ENCODE data around the gene TPSD1. TPM values are rescaled to one million over a fixed set of nuclear protein-coding genes. Genes with fewer than 3 reads are reported as not detected.

The TPSD1 gene
- total and polyA plus RNA-seq, 10 of the 15 experiments (the other 5 are each of a cell fraction or from before 2014, with no cell fraction given), result not detected

DNA sequence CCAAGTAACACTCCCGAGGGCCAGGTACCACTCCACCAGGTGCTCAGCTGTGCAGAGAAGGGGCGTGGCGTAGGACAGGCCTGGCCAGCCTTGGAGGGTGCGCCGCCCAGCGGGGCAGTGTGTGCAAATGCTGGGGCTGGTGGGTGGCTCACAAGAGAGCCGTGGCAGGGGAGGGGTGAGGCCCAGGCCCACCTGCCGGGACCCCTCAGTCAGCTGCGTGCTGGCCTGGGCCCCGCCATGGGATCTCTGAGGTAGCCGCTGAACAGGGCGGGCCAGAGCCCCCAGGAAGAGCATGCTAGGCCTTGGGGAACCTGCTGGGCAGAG lies 39.6 kb upstream of the TPSD1 start:
- POLR2A ChIA-PET, result no interaction called here
- CTCF ChIA-PET, result no interaction called here
- no peak for TF ChIP-seq SREBF2 (IDR thresholded peaks at IDR 0.05; ENCODE audit: low read length)
- no peak for TF ChIP-seq CHD1 (IDR thresholded peaks at IDR 0.05; ENCODE audit: low read depth, low read length)
- no peak for TF ChIP-seq RELA (IDR thresholded peaks at IDR 0.05; ENCODE audit: borderline replicate concordance, partially characterized antibody)
- no peak for TF ChIP-seq HDAC2 (IDR thresholded peaks at IDR 0.05)
- intact Hi-C loops (cut with micrococcal nuclease; ENCODE audit: unreplicated experiment), result no loop called here
- Histone ChIP-seq H3K79me2 (ENCODE audit: control insufficient read depth, insufficient read depth, low read length) (no peaks in the 10 kb centered on the region), H3K27me3 (replicated peaks in 1 of 2; ENCODE audit: control insufficient read depth in 2 of 2, insufficient read depth in 2 of 2, low read length in 1 of 2) (no peaks in the 10 kb centered on the region; a peak in 1 of 4 replicates), H4K20me1 (ENCODE audit: control insufficient read depth, insufficient read depth) (no peaks in the 10 kb centered on the region), H3K9me3 (replicated peaks; ENCODE audit: control insufficient read depth, insufficient read depth, low read length) (no peaks in the 10 kb centered on the region), H3K36me3 (ENCODE audit: control insufficient read depth in 2 of 2, insufficient read depth in 2 of 2, low read length in 1 of 2) (no peaks in the 10 kb centered on the region), H3K4me3 (no peak overlapping the region), H2AFZ (ENCODE audit: control insufficient read depth, low read depth, low read length) (no peak overlapping the region), H3K9ac (ENCODE audit: control insufficient read depth, insufficient read depth, low read length) (no peak overlapping the region), H3K4me1 (ENCODE audit: control insufficient read depth, insufficient read depth, low read length) (no peaks in the 10 kb centered on the region), H3K27ac (ENCODE audit: control insufficient read depth, insufficient read depth) (no peak overlapping the region), H3K4me2 (ENCODE audit: control insufficient read depth, insufficient read depth) (no peak overlapping the region)
- ATAC-seq (no peak), FAIRE-seq (no peak), DNase-seq (ENCODE audit: low read depth, low spot score) (no peak)
- SMC1A ChIA-PET (ENCODE audit: uncharacterized antibody, unreplicated experiment), result no interaction called here
- BruUV-seq (replicated peaks), result no TSS peak
- RAD21 ChIA-PET (ENCODE audit: unreplicated experiment), result interaction anchor here (0.6 kb wide), 1 partner anchor 257 kb away, joined by 4 read pairs; no protein-coding TSS in a partner anchor
- 64% methylated on average over 11 of the region's 12 CpGs for WGBS (ENCODE audit: insufficient coverage, insufficient replicate concordance, low lambda C conversion rate, missing lambda C conversion rate)
- in situ Hi-C loops (cut with MboI), result no loop called here

DNA sequence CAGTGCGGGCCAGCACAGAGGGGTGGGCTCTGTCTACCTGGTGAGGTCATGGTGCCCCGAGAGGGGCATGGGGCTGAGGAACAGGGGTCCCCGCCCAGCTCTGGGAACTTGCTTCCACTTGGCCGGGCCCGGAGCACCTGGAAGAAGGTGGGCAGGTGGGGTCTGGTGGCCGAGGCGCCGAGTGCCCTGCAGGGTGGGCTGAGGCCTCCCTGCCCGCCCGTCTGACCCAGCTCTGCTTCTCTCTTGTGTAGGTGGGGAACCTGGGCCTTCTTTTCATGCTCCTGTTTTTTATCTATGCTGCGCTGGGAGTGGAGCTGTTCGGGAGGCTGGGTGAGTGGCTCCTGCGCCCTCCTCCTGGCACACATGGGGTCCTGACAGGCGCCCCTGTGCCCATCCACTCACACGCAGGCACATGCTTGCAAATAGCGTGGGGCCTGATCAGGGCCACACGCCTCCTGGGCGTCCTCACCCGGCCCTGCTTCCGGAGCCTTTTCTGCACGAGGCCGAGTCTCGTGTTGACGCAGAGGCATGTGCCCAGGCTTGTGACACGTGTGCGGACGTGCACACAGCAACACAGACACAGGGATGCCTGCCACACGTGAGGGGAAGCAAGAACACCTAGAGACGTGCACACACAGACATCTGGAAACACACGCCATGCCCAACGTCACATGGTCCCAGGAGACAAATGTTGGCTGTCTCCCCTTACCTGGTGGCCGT lies 39.0 kb upstream of the TPSD1 start:
- DNase-seq (ENCODE audit: low read depth, low spot score) (no peak), ATAC-seq (no peak), FAIRE-seq (no peak)
- TF ChIP-seq YBX1 (IDR thresholded peaks at IDR 0.05) (no peak), BRCA1 (IDR thresholded peaks at IDR 0.05; ENCODE audit: low read depth, low read length) (no peak), CHD1 (IDR thresholded peaks at IDR 0.05; ENCODE audit: low read depth, low read length) (no peak), ASH2L (IDR thresholded peaks at IDR 0.05; ENCODE audit: borderline replicate concordance, low read depth) (no peak), IKZF2 (IDR thresholded peaks at IDR 0.05) (no peak), POU2F2 (IDR thresholded peaks at IDR 0.05; ENCODE audit: borderline replicate concordance, low read depth, low read length) (no peak), YY1 (IDR thresholded peaks at IDR 0.05; ENCODE audit: low read depth, low read length) (no peak), KDM1A (IDR thresholded peaks at IDR 0.05; ENCODE audit: borderline replicate concordance) (no peak), SP1 (IDR thresholded peaks at IDR 0.05; ENCODE audit: low read depth, low read length) (no peak), SMAD5 (IDR thresholded peaks at IDR 0.05; ENCODE audit: low read depth) (no peak), HCFC1 (IDR thresholded peaks at IDR 0.05; ENCODE audit: low read length) (no peak), NR2F1 (conservative IDR thresholded peaks at IDR 0.05) (no peak), SUZ12 (IDR thresholded peaks at IDR 0.05; ENCODE audit: unreplicated experiment) (no peak), SIN3A (IDR thresholded peaks at IDR 0.05; ENCODE audit: low read depth, low read length) (no peak), POLR2AphosphoS5 (IDR thresholded peaks at IDR 0.05; ENCODE audit: low read length) (no peak), ESRRA (IDR thresholded peaks at IDR 0.05; ENCODE audit: low read length) (no peak)
- TF ChIP-seq, protein P1, sequence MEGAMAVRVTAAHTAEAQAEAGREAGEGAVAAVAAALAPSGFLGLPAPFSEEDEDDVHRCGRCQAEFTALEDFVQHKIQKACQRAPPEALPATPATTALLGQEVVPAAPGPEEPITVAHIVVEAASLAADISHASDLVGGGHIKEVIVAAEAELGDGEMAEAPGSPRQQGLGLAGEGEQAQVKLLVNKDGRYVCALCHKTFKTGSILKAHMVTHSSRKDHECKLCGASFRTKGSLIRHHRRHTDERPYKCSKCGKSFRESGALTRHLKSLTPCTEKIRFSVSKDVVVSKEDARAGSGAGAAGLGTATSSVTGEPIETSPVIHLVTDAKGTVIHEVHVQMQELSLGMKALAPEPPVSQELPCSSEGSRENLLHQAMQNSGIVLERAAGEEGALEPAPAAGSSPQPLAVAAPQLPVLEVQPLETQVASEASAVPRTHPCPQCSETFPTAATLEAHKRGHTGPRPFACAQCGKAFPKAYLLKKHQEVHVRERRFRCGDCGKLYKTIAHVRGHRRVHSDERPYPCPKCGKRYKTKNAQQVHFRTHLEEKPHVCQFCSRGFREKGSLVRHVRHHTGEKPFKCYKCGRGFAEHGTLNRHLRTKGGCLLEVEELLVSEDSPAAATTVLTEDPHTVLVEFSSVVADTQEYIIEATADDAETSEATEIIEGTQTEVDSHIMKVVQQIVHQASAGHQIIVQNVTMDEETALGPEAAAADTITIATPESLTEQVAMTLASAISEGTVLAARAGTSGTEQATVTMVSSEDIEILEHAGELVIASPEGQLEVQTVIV (IDR thresholded peaks at IDR 0.05; ENCODE audit: borderline replicate concordance, partially characterized antibody), result no peak
- Histone ChIP-seq H3K4me3 (no peak overlapping the region), H3K36me3 (ENCODE audit: control insufficient read depth in 2 of 2, insufficient read depth in 2 of 2, low read length in 1 of 2) (no peaks in the 10 kb centered on the region), H3K4me2 (ENCODE audit: control insufficient read depth, insufficient read depth) (no peak overlapping the region), H3K27ac (ENCODE audit: control insufficient read depth, insufficient read depth) (no peak overlapping the region), H3K9ac (ENCODE audit: control insufficient read depth, insufficient read depth, low read length) (no peak overlapping the region), H3K4me1 (ENCODE audit: control insufficient read depth, insufficient read depth, low read length) (no peaks in the 10 kb centered on the region), H4K20me1 (ENCODE audit: control insufficient read depth, insufficient read depth) (no peaks in the 10 kb centered on the region), H3K79me2 (ENCODE audit: control insufficient read depth, insufficient read depth, low read length) (no peaks in the 10 kb centered on the region), H3K27me3 (replicated peaks in 1 of 2; ENCODE audit: control insufficient read depth in 2 of 2, insufficient read depth in 2 of 2, low read length in 1 of 2) (no peaks in the 10 kb centered on the region; a peak in 1 of 4 replicates), H2AFZ (ENCODE audit: control insufficient read depth, low read depth, low read length) (no peak overlapping the region), H3K9me3 (replicated peaks; ENCODE audit: control insufficient read depth, insufficient read depth, low read length) (no peaks in the 10 kb centered on the region)
- intact Hi-C loops (cut with micrococcal nuclease; ENCODE audit: unreplicated experiment) (no loop called here), in situ Hi-C loops (cut with MboI) (no loop called here)
- RAD21 ChIA-PET (ENCODE audit: unreplicated experiment), result no interaction called here
- SMC1A ChIA-PET (ENCODE audit: uncharacterized antibody, unreplicated experiment), result no interaction called here
- CTCF ChIA-PET, result no interaction called here
- 45% methylated on average over 31 of the region's 32 CpGs for whole genome bisulfite sequencing (ENCODE audit: insufficient coverage, insufficient replicate concordance, low lambda C conversion rate, missing lambda C conversion rate)
- no TSS peak for BruUV-seq (replicated peaks)
- POLR2A ChIA-PET, result no interaction called here
